OCI-LY3 (cell line): Measurements from ENCODE around the gene NFYB.

Source experiments
- H2AFZ ChIP-seq: fragments of 200-600, 300-600 bp; shearing (Covaris generic); 2 replicates; pipeline ENCODE4 v1.6.0; 2014; ENCODE audit warnings: antibody characterized with exemption, low read depth, low read length
- H3K27ac ChIP-seq: fragments of 200-600, 300-600 bp; sonication (generic); 2 replicates; pipeline ENCODE4 v1.5.1; 2014; ENCODE audit warnings: mild to moderate bottlenecking, low read length, moderate library complexity, mixed read lengths
- H3K27me3 ChIP-seq: fragments of 200-600, 300-600 bp; sonication (generic); 2 replicates; pipeline ENCODE4 v1.6.1; 2014; ENCODE audit warnings: low read depth, low read length, mixed read lengths
- H3K36me3 ChIP-seq: fragments of 200-600, 300-600 bp; sonication (generic); replicated peaks from 2 replicates; pipeline ENCODE3; 2014; ENCODE audit warnings: low read depth, low read length, mixed read lengths
- H3K4me1 ChIP-seq: fragments of 300-600, 200-600 bp; sonication (generic); 2 replicates; pipeline ENCODE4 v1.6.1; 2014; ENCODE audit warnings: low read length, mixed read lengths
- H3K4me2 ChIP-seq: fragments of 200-600, 300-600 bp; sonication (generic); 2 replicates; pipeline ENCODE4 v1.6.1; 2014; ENCODE audit warnings: low read length, mixed read lengths
- H3K4me3 ChIP-seq: fragments of 300-600, 200-600 bp; sonication (generic); 2 replicates; pipeline ENCODE4 v1.5.1; 2014; ENCODE audit warnings: antibody characterized with exemption, mild to moderate bottlenecking, low read length, moderate library complexity
- H3K79me2 ChIP-seq: fragments of 300-600, 200-600 bp; shearing (Covaris generic); 2 replicates; pipeline ENCODE4 v1.6.1; 2014; ENCODE audit warnings: mild to moderate bottlenecking, low read length, mixed read lengths
- H3K9ac ChIP-seq: fragments of 300-600, 200-600 bp; shearing (Covaris generic); 2 replicates; pipeline ENCODE4 v1.6.0; 2014; ENCODE audit warnings: mild to moderate bottlenecking, low read length, moderate library complexity
- H3K9me3 ChIP-seq: fragments of 200-600, 300-600 bp; shearing (Covaris generic); 2 replicates; pipeline ENCODE4 v1.6.1; 2014; ENCODE audit warnings: low read length, mixed read lengths; ENCODE audit not compliant: insufficient read depth
- H4K20me1 ChIP-seq: fragments of 200-600, 300-600 bp; sonication (generic); 2 replicates; pipeline ENCODE4 v1.6.1; 2016; ENCODE audit warnings: low read length, mixed read lengths; ENCODE audit not compliant: insufficient read depth
- EZH2phosphoT487 ChIP-seq: fragments of 200-600 bp; shearing (Covaris generic); IDR thresholded peaks from 2 replicates; pipeline ENCODE4 v1.6.1; 2018; ENCODE audit warnings: antibody characterized with exemption, mixed run types, low read depth
- TF ChIP-seq, protein P1 (sequence below): fragments of 200-600, 300-600 bp; sonication (generic); IDR thresholded peaks from 2 replicates; pipeline ENCODE4 v1.5.1; 2014; ENCODE audit warnings: antibody characterized with exemption, low read length, low read depth

Gene NFYB

DNA sequence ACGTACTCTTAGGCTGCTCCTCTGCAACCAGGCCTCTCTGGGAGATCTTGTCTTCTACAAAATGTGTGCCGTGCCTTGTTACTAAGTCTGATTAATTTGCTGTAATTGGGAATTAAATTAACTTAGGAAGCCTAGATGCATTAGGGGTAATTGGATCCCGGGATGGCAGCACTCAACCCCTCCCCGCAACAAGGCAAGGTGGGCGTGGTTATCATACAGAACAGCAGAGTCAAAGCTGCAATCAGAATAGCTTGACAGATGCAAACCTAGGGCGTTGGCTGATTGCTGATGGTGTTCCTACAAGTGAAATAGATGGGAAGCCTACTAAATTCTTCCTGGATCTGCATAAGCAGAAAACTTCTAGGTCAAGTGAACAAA is 34.5 kb upstream of the NFYB start:
- Histone ChIP-seq H3K4me2 (no peak overlapping the region), H3K27me3 (peaks cover 3% of the 10 kb centered on the region; the same call in 1 of the 2 replicates), H3K79me2 (no peaks in the 10 kb centered on the region), H3K9me3 (no peaks in the 10 kb centered on the region), H3K9ac (no peak overlapping the region), H3K4me1 (no peaks in the 10 kb centered on the region), H2AFZ (no peak overlapping the region), H3K36me3 (no peaks in the 10 kb centered on the region), H4K20me1 (no peaks in the 10 kb centered on the region), H3K27ac (no peak overlapping the region), H3K4me3 (no peak overlapping the region)
- no peak for TF ChIP-seq EZH2phosphoT487
- TF ChIP-seq, protein P1, sequence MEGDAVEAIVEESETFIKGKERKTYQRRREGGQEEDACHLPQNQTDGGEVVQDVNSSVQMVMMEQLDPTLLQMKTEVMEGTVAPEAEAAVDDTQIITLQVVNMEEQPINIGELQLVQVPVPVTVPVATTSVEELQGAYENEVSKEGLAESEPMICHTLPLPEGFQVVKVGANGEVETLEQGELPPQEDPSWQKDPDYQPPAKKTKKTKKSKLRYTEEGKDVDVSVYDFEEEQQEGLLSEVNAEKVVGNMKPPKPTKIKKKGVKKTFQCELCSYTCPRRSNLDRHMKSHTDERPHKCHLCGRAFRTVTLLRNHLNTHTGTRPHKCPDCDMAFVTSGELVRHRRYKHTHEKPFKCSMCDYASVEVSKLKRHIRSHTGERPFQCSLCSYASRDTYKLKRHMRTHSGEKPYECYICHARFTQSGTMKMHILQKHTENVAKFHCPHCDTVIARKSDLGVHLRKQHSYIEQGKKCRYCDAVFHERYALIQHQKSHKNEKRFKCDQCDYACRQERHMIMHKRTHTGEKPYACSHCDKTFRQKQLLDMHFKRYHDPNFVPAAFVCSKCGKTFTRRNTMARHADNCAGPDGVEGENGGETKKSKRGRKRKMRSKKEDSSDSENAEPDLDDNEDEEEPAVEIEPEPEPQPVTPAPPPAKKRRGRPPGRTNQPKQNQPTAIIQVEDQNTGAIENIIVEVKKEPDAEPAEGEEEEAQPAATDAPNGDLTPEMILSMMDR = no peak

DNA sequence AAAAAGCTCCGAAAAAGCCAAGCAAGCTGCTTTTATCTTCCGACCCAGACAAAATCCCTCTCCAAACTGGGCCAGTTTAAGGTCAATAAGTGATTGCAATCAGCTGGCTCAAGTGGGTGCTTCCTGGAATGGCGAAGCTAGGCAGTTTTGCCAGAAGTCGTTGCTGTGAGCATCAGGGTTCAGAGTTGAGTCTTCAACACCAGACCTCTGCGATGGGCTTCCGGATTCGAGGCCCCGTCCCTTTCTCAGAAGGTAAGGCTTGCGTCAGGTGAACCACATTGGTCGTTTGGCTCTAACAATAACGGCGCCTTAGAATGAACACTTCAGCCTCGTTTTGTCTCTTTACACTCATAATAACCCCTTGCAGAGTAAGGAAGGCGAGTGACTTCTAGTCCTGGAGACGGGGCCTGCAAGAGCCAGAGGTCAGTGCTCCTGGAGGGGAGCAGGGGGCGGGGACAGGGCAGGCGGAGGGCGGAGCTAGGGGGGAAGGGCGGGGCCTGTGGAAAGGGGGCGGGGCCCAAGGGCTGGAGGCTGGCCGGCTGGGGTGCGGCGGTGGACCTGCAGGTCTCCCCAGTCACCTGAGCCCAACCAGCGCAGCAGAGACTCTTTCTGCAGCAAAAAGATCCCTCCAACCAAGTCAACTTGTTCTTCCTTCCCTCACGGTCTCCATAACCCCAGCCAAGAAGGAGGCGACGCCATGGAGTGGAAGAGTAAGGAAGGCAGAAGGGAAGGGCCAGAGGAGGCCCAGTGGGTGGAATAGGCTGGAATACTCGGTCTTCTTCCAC is 34.0 kb upstream of the NFYB start:
- H3K36me3 ChIP-seq = no peaks in the 10 kb centered on the region
- H3K27me3 ChIP-seq = peaks cover 3% of the 10 kb centered on the region; the same call in 1 of the 2 replicates
- H3K4me1 ChIP-seq = no peaks in the 10 kb centered on the region
- no peak overlapping the region for H3K4me2 ChIP-seq
- no peaks in the 10 kb centered on the region for H4K20me1 ChIP-seq
- no peak for TF ChIP-seq EZH2phosphoT487
- TF ChIP-seq, protein P1 = no peak
- H3K79me2 ChIP-seq = no peaks in the 10 kb centered on the region
- no peaks in the 10 kb centered on the region for H3K9me3 ChIP-seq
- no peak overlapping the region for H3K9ac ChIP-seq
- H3K4me3 ChIP-seq = no peak overlapping the region
- H3K27ac ChIP-seq = no peak overlapping the region
- H2AFZ ChIP-seq = no peak overlapping the region

DNA sequence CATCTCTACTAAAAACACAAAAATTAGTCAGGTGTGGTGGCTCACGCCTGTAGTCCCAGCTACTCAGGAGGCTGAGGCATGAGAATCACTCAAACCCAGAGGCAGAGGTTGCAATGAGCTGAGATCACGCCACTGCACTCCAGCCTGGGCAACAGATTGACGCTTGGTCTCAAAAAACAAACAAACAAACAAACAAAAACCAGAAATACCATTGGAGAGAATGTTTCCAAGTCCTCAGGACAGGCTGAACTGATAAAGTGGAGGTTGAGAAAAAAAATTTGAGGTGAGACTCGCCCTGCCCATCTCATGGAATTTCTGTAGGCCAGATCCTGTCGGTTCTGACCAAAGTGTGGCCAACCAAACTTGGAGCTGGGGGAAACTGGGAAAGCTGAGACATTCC is 30.6 kb upstream of the NFYB start:
- no peaks in the 10 kb centered on the region for H3K27me3 ChIP-seq
- H3K4me1 ChIP-seq = no peaks in the 10 kb centered on the region
- H3K4me3 ChIP-seq = no peak overlapping the region
- no peak overlapping the region for H3K27ac ChIP-seq
- H2AFZ ChIP-seq = no peak overlapping the region
- no peak overlapping the region for H3K4me2 ChIP-seq
- H3K79me2 ChIP-seq = no peaks in the 10 kb centered on the region
- H4K20me1 ChIP-seq = no peaks in the 10 kb centered on the region
- H3K9ac ChIP-seq = no peak overlapping the region
- TF ChIP-seq, protein P1 = no peak
- H3K36me3 ChIP-seq = no peaks in the 10 kb centered on the region
- H3K9me3 ChIP-seq = no peaks in the 10 kb centered on the region

DNA sequence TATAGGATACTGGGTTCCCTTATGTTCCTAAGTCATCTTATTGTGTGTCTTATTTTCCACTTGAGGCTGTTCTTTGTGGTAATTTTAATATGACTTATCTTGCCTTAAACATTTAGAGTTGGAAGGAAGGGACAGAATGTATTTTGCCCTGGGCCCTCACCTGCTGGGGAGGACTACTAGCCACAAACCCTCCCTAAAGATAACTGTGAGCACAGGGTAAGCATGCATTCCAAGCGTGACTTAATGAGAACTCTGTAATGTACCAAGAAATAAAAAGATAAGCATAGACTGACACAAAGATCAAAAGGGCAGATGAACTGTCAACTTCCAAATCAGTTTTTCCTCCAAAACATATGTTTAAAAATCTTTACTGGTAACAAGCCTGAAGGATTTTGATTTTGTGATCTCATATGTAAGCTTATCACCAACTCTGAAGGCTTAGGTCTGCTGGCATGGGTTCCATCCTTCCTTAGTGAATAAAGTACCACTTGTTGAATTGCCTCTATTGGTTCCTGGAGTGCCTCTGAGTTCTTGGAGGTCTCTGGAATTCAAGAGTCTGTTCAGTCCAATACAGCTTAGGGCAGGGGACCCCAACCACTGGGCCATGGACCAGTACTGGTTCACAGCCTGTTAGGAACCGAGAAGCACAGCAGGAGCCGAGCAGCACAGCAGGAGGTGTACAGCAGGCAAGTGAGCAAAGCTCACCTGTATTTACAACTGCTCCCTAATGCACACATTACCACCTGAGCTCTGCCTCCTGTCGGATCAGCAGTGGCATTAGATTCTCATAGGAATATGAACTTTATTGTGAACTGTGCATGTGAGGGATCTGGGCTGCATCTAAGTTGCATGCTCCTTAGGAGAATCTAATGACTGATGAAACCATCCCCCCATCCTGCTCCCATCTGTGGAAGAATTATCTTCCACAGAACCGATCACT is 29.8 kb upstream of the NFYB start:
- H3K79me2 ChIP-seq = no peaks in the 10 kb centered on the region
- no peaks in the 10 kb centered on the region for H3K4me1 ChIP-seq
- no peaks in the 10 kb centered on the region for H4K20me1 ChIP-seq
- H3K27me3 ChIP-seq = no peaks in the 10 kb centered on the region
- no peak overlapping the region for H3K9ac ChIP-seq
- H3K27ac ChIP-seq = no peak overlapping the region
- no peak overlapping the region for H2AFZ ChIP-seq
- H3K9me3 ChIP-seq = no peaks in the 10 kb centered on the region
- H3K4me2 ChIP-seq = no peak overlapping the region
- no peaks in the 10 kb centered on the region for H3K36me3 ChIP-seq
- no peak overlapping the region for H3K4me3 ChIP-seq
- TF ChIP-seq EZH2phosphoT487 = no peak
- TF ChIP-seq, protein P1 = no peak
